SU-DHL-6 (cell line): Measurements from ENCODE around the gene GPR176.

Experiments used
- CTCF ChIP-seq: fragments of 200-600 bp; sonication (generic); IDR thresholded peaks from one replicate; pipeline ENCODE4 v1.5.1; 2017; ENCODE audit warnings: antibody characterized with exemption, mild to moderate bottlenecking, low read length, moderate library complexity; ENCODE audit not compliant: insufficient read depth, poor library complexity, severe bottlenecking
- EZH2phosphoT487 ChIP-seq: fragments of 200-600 bp; sonication (generic), shearing (Covaris generic); conservative IDR thresholded peaks from 2 replicates; pipeline ENCODE4 v1.6.1; 2018; ENCODE audit warnings: mild to moderate bottlenecking, antibody characterized with exemption, low read length, moderate library complexity, mixed read lengths

- TF ChIP-seq CTCF (no peak), EZH2phosphoT487 (no peak)
Measured at GRCh38 chr15:39795486-39795885, 124.6 kb downstream of the GPR176 start.
